ENCODE data around the gene CD46.

- TF ChIP-seq CTCF (IDR thresholded peaks at IDR 0.05), result no peak
- TF ChIP-seq EP300 (IDR thresholded peaks at IDR 0.05), result no peak
- TF ChIP-seq POLR2A (IDR thresholded peaks at IDR 0.05), result no peak
Observed at GRCh38 chr1:207807326-207807689, 55.5 kb downstream of the CD46 start.

Measured in ovary (tissue), 3 donors.